Activated naive CD8-positive, alpha-beta T cell treated with anti-CD3 and anti-CD28 coated beads, Interleukin-2, amount 50 U/mL, for 16 hours (primary cell): ENCODE data around the gene ARMH3.

Source experiments
- DNase-seq: peaks from one replicate; pipeline ENCODE4 v3.0.0-alpha.2; 2020; ENCODE audit warnings: low read depth, low spot score

Gene ARMH3

DNA sequence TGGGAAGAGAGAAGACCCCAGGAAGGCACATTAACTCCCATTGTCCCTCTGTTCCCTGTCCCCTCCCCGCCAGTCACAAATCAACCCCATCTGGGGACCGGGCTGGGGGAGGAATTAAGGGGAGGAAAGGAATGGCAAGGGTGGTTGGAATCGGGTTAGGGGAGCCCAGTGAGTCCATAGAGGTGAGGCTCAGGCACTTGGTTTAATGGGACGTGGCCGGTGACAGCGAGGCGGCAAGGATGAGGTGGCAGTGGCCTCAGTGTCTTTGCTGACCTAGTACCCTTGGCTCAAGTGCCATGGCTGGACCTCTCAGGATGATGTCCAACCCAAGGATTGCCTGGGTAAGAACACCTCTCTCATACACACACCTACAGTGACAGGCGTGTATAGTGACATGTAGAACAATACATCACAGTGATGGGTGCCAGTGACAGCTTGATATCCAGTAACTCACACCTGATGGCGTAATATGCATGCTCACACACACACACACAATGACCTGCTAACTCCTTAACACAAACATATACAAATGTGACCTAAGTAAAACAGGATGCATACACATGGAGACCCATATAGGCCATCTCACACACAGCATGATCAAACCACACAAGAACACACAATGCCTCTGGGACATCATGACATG lies 224.7 kb downstream of the ARMH3 start:
- DNase-seq, result no peak

DNA sequence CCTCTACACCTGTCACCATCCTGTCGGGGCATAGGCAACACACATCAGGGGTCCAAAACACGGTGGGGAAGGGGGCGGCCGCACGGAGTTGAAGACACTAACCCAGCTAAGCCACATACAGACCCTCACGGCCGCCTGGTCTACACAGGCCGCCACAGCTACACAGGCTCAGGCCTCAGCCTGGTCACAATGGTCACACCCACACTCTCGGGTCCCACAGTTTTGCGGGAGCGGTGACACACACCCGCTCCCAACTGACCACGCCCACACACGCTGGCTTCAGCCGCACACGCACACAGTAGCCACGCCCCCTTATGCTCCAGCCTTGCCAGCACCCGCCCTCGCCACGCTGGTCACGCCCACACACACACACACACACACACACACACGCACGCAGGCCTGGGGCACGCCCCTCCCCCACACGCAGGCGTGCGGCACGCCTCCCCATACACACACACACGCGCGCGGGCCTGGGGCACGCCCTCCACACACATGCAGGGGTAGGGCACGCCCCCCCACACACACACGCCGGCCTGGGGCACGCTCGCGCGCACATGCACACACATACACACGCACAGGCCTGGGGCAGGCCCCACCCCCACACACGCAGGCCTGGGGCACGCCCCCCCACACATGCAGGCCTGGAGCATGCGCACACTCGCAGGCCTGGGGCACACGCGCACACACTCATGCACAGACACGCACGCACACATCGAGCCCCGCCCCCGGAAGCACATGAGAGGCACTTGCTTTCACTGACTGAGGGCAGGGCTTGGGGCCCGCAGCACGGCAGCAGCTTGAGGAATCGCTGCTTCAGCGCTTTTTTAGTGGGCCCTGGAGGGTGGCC lies 225.4 kb downstream of the ARMH3 start:
- DNase-seq, result peak; percentile 88

DNA sequence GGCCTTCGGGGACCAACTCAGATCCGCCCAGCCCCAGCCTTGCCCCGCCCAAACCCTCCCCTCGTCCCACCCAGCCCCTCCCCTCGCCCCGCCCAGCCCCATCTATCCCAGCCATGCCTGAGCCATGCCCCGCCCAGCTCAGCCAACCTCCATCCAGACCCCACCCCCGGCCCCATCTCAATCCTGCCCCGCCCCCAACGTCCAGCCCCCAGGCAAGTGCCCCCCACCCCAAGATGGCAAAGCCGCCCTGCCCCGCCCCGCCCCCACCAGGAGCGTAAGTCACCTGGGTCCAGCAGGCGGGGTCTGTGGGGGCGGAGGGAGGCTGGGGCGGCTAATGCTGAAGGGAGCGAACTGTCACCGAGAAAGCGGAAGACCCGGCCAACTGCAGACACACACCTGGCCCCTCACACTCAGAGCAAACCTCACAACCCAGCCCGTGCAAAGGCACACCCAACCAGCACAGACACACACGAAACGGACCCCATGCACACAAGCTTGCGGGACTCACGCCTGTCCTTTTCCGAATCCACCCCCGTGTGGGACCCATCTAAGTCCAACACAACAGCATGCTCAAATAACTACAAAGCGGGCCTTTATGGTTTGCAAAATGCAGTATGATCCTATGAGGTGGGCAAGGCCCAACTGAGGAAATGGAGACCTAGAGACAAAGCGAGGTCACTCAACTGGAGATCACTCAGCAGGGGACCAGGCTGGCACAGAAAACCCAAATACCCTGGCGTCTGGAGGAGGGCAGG lies 226.2 kb downstream of the ARMH3 start:
- no peak for DNase-seq

DNA sequence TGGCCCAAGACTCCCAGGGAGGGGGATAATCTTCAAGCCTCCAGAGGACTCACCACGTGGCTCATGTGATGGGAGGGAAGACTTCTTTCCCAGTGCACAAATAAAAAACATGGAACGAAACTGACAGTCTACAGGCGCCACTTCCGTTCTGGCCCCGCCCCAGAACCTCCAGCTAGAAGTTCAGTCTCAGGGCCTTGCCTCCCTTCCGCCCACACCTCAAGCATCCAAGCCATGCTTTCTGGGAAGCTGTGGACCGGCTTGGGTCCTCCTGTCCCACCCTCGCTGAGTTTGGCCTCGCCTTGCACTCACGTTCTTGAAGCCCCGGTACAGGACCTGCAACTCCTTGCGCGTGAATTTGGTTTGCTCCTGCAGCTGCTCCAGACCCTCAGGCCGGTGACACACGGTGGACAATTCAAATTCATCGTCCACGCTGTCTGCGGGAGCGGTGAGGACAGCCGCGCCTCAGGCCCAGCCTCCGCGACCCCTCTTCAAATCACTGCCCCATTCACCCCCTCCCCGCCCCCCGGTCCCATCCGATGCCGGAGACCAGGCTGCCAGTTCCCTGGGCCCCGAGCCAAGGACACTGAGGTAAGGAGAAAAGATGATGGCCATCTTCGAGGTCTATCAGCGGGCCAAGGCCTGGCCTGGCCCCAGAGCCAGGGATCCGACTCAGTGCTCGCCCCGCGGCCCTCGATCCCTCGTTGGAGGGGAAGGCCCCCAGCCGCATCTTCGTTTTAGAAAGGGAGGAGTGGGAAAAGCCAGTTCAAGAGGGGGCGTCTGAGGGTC lies 227.0 kb downstream of the ARMH3 start:
- no peak for DNase-seq

DNA sequence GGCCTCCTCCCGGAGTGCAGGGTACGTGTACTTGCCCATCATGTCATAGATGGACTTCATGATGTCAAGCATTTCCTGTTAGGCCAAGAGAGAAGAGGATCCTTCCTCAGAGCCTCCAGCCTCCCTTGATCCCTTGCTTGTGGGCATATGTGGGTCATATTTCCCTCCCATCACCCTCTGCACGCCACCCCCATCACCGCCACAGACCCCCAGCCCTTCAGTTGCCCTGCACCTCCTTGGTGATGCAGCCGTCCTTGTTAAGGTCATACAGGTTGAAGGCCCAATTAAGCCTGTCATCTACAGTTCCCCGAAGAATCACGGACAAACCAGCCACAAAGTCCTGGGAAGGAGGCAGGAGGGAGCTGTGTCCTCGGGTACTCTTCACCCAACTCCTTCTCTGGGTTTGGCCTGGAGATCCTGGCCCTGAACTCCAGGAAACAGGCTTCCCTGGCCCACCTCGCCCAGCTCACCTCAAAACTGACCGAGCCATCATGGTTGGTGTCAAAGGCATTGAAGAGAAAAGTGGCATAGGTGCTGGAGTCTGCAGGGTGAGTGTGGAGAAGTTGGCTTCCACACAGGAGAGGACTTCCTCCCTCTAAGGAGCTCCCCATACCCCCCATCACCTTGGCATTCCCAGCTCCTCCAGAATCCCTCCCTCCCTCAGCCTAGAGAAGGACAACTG lies 227.9 kb downstream of the ARMH3 start:
- DNase-seq, result no peak

DNA sequence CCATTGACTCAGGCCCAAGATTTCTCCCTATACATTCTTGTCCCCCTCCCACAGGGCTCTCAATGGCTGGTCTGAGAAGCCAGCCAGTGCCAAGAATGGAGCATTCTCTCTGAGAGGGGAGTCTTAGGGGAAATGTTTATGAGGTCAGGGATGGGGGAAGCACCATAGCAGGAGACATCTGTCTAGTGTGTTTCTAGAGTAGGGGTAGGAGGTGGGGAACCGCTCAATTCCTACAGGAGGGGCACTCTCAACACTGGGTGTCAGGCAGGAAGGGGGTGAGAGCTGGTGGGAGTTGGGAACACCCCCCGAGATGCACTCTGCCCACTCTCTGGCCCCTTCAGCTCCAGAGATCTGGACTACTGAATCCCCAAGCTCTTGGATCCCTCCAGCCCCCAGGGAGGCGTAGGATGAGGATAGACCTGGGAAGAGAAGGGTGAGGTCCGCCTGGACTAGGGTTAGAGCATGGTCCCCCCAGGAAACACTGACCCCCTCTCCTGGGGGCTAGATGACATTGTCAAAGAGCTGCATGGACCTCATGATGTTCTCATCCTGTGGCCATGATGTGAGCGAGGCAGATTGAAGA lies 229.0 kb downstream of the ARMH3 start:
- DNase-seq, result no peak

DNA sequence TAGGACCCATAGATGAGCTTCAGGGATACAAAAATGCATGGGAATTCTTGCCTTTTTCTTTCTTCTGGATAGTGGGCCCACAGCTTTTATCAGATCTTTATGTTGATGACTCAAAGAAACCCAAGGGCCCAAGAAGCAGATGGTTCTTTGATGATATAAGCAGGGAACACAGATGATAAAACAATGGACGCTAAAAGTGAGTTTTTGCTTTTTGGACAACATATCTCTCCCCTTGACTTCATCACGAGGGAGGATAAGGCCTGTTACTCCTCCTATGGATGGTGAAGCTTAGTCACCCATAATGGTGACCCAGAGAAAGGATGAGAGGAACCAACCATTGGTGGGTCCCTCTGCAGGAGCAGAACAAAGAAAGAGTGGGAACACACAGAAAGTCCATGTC lies 231.2 kb downstream of the ARMH3 start:
- no peak for DNase-seq

DNA sequence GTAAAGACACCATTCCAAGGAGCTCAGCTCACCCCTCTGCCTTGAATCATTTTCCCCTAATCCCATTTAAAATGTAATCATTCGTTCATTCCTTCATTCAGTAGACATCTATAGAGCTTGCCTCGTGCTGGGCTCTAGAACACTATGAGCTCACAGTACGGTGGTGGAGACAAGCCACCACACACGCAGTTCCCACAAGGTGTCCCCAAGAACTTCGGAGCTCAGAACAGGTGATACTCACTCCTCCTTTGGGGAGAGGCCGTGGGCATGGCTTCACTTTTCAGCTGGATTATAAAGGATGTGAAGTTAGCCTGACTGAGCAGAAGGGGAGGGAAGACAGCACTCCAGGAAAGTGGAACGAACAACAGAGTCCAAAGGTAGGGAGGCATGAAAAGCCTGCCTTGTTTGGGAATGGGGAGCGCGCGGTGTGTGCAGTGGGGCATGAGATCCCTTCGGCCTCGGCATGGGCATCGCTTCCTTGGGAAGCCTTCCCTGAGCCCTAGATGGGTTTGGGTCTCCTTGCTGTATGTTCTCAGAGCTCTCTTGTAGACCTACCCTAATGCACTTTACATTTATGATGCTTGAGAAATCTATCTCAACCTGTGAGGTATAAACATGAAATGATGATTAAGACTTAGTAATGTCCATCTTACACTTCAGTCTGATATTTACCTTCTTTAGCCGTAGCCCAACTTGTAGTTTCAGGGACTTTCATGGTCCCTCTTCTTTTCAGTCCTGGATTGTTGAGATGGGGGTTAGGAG lies 236.9 kb downstream of the ARMH3 start:
- DNase-seq, result no peak

DNA sequence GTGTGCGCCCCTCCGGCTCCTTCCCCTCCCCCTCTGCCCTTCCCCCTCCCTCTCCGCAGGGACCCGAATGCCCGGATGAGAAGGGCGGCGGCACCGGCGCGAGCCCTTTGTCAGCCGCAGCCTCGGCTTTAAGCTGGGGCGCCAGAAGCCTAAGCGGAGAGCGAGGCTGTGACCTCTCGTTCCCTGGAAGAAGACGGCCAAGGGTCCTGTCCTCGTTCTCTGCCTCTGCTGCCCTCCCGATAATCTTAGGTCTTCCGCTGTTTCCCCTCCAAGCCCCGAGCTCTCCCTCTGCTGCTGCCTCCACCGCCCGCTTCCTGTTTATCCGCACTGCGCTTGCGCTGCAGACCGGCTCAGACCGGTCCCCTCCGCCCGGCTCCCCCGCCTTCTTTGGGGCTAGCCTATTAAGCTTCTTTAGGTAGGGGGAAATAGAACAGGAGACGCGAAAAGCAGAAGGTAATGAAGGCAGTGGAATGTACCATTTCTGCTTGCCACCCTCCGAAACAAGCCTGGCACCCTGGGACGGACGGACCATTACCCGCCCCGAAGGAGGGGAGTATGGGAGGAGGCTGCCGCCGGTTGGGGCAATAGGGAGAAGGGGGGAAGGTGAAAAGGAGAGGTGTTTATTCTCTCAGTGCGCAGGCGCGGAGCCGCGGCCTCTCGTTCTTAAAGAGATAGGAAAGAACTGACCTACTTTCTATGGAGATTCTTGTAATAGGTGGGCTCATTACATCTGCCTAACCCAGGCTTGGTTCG lies 237.7 kb downstream of the ARMH3 start, which contains the start of gene OGA:
OGA (minus strand) TSS at position 326 of the 753 bp plus-strand sequence. CDS start 422 bp downstream, outside the sequence.
- peak; percentile 92 for DNase-seq

DNA sequence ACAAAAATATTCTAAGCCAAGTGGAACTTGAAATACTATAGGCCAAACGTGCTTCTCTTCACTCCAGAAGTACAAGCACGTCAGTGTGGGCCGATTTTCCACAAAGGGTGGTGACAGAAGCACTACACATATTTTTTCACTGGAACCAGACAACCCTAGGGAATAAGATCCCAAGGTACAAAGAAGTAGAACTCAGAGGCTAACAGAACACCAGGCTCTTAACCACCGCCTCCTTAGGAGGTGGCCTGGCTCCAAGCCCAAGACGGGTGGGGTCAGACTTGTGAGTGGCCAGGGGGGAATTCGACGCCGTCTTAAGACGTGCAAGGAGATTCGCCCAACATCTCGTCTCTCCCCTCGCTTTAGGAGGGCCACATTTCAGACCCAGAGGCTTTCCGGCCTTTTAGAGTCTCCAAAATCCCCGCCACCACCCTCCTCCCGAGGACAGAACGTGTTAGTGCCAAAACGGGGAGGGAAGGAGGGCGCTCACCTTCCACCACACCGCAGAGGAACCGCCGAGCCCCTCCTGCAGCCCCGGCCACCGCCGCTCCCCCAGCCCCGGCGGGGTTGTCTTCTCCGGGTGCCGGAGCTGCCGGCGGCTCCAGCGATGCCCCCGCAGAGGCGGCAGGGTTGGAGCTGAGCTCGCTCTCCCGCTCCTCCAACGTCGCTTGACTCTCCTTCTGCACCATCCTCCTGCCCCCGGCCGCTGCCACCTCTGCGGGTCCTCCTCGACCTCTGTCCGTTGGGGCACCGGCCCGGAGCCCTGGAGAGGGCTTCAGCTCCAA lies 238.4 kb downstream of the ARMH3 start:
- no peak for DNase-seq

DNA sequence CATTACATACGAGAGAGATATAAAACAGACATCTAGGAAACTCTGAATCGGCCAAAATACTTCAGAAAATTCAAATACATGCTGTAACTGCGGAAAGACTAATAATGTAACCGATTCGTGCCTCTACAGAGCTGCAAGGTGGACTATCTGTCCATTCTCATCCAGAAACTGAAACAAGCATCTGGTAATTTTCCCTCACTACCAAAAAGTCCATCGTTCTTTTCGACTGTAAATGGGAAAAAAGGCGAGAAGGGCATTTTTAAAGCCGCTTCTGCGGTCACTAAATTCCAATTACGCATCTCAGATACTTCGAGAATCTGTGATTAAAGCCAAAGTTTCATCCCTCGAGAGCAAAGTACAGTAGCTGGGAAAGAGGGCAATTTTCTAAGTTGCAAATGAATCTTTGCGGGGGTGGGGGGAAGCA lies 239.0 kb downstream of the ARMH3 start:
- DNase-seq, result no peak

DNA sequence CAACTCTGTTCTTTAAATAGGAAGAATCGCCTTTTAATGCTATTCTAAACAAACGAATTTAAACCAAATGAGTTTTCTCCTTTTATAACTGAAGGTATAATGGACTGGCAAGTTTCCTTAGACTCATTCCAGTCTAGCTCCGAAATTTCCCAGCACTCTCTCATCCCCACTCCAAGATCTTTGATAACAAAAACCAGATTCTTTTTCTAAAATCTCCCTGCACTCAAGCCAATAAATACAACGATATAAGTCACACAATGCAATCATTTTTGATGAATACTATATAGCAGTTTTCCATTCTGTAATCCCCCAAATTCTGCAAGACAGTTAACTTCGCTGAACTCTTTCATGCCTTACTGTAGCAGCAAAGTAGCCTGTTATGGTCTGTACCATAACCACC lies 239.6 kb downstream of the ARMH3 start:
- DNase-seq, result no peak

DNA sequence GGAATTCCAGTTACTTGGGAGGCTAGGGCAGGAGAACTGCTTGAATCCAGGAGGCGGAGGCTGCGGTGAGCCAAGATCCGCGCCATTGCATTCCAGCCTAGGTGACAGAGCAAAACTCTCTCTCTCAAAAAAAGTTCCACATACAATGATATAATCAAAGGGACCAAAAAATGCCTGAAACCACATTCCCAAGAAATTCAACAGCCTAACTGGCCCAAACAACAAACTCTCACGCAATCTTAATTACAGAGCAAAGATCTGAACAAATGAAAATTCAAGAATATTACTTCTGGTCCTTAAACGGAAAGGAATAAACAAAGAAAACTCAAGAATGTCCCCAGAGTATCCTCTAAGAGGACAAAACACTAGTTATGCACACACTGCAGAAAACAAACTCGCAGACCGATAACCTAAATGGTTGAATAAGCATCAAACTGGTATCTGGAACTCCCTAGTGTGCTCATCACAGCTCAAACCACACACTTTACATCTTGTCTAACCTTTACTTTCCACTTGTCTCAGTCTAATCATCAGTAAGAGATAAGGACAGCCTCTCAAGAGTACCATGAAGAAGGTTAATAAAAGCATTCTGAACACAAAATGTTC lies 241.4 kb downstream of the ARMH3 start:
- no peak for DNase-seq

DNA sequence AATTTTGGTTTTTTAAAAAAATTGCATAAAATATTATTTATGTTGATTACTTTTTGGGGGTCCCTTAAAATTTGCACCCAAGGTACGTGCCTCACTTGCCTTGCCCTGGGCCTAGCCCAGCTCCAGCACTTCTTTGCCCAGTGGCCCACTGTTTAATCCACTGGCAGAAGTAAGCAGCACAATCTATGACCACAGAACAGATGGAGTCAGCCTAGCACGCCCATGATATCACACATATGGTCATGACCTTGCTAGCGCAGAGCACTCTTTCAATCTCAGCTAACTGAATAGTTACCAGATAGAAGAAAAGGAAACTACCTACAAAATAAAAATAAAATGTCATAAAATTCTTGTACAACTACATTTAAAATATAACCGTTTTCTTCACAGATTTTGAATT lies 243.4 kb downstream of the ARMH3 start:
- DNase-seq, result no peak

DNA sequence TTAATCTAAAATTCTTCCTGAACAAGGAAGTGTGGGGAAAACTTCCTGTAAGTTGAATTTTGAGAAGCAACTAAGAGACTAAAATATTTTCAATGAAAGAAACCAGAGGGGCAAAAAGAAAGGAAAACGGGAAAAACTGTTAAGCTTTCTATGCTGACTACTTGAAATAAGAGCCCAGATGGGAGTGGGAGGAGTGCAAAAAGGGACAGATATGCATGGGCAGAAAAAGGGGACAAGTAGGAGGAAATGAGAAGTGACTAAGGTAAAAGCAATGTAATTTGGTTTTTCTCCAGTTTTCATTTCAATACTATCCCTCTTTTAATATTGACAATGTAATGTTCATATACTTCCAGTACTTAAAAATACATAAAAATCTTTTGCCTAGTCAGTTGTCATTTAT lies 248.8 kb downstream of the ARMH3 start:
- DNase-seq, result no peak

DNA sequence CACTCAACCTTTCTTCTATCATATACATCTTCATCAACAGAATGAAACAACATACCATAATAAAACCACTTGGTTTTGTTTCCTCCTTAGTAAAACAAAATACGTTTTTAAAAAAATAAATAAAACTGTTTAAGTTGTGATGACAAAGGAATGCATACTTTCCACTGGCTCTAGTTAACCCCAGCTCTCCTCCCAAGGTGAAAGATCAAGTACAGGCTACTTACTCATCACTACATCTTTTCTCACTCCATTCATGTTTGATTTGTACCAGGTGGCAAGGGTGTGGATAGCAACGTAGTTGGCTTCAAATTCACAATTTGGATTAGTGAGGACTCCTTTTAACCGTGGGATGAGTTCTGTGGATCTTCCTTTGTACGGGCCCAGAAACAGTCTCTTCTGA lies 252.5 kb downstream of the ARMH3 start:
- DNase-seq, result no peak

DNA sequence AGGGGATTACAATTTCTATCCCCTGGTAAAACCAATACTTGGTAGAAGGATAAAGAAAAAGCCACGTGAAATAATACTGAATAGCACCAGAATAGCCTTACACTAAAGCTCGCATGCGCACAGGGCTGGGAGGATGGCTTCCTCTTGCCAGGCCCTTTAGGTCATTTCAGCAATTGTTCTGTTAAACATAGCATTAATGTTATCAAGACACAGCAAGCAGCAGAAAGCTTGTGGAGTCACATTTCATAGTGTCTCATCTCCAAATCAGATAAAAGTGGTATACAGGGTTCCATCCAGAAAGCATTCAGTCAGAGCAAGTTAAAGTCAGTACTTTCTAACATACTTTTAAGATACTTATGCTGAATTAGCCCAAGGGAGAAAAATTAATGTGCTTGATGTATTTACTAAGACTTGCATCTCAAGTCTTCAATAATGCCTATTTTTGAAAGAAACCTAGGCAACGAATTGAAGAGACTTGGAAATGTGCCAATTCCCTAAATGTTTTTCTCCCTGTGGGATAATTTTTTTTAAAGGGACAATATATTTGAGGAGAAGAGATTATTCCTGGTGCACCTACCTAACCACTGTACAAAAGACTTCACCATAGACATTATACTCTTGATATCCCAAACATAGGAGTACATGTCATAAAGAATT lies 258.4 kb downstream of the ARMH3 start:
- no peak for DNase-seq
